GM19035 (cell line): ENCODE measurements around the gene FARP1.

ENCODE experiments used
- ATAC-seq: cut with Tn5 transposase; IDR thresholded peaks from one replicate; pipeline ENCODE4 v1.9.1; 2021; ENCODE audit not compliant: unreplicated experiment

The FARP1 gene

GRCh38 chr13:98142380-98143156 lies at the start of gene FARP1:
Gene FARP1 (plus strand): TSS chr13:98143094. CDS start chr13:98213243, 70,149 bp downstream.
- peak; percentile 79 for ATAC-seq

- no peak for ATAC-seq
Observed at GRCh38 chr13:98094678-98095266, 48.1 kb upstream of the FARP1 start.

- no peak for ATAC-seq
Observed at GRCh38 chr13:98096059-98096458, 46.8 kb upstream of the FARP1 start.

- ATAC-seq: no peak
Observed at GRCh38 chr13:98097749-98098148, 45.1 kb upstream of the FARP1 start.

GRCh38 chr13:98098516-98098915 lies 44.4 kb upstream of the FARP1 start:
- no peak for ATAC-seq

GRCh38 chr13:98099627-98100026 lies 43.3 kb upstream of the FARP1 start:
- no peak for ATAC-seq

GRCh38 chr13:98100481-98100880 lies 42.4 kb upstream of the FARP1 start:
- no peak for ATAC-seq

- ATAC-seq: no peak
Observed at GRCh38 chr13:98103531-98103930, 39.4 kb upstream of the FARP1 start.

- no peak for ATAC-seq
Observed at GRCh38 chr13:98103942-98104880, 38.7 kb upstream of the FARP1 start.

- no peak for ATAC-seq
Observed at GRCh38 chr13:98105929-98106336, 37.0 kb upstream of the FARP1 start.

- ATAC-seq: no peak
Observed at GRCh38 chr13:98108341-98108740, 34.6 kb upstream of the FARP1 start.

GRCh38 chr13:98109226-98109853 lies 33.6 kb upstream of the FARP1 start:
- ATAC-seq: no peak

GRCh38 chr13:98110749-98111148 lies 32.1 kb upstream of the FARP1 start:
- no peak for ATAC-seq

GRCh38 chr13:98111168-98112098 lies 31.5 kb upstream of the FARP1 start:
- no peak for ATAC-seq

GRCh38 chr13:98112456-98112855 lies 30.4 kb upstream of the FARP1 start:
- ATAC-seq: no peak

- no peak for ATAC-seq
Observed at GRCh38 chr13:98118865-98119264, 24.0 kb upstream of the FARP1 start.

- no peak for ATAC-seq
Observed at GRCh38 chr13:98123176-98123575, 19.7 kb upstream of the FARP1 start.

GRCh38 chr13:98129059-98129746 lies 13.7 kb upstream of the FARP1 start:
- no peak for ATAC-seq

- ATAC-seq: peak; percentile 91
Observed at GRCh38 chr13:98133946-98134345, 8.9 kb upstream of the FARP1 start.
